NOMO-1 treated with dmso at 0.1 percent for 144 hours (cell line): Measurements from ENCODE around the gene PDE4D.
A peak's percentile ranks its signal among the peaks of the same experiment; 100 is the strongest.
"Not testable (repeated sequence)": the region's sequence is repeated elsewhere in the genome, so short reads cannot be mapped to it uniquely, and the experiment has no call there.

Experiments
- DNase-seq: peaks from one replicate; lab custom pipeline; 2025; ENCODE audit not compliant: unreplicated experiment; lab: John Stamatoyannopoulos, UW

The PDE4D gene

GRCh38 chr5:59390074-59390659 is 503.4 kb downstream of the PDE4D start:
- no peak for DNase-seq

GRCh38 chr5:59387127-59387526 is 506.4 kb downstream of the PDE4D start:
- DNase-seq, result no peak

- no peak for DNase-seq
Observed at GRCh38 chr5:59385700-59386099, 507.8 kb downstream of the PDE4D start.

- DNase-seq, result peak; percentile 71
Observed at GRCh38 chr5:59380350-59380951, 513.1 kb downstream of the PDE4D start.

GRCh38 chr5:59374036-59374435 is 519.5 kb downstream of the PDE4D start:
- DNase-seq, result not testable (repeated sequence)

- DNase-seq, result no peak
Observed at GRCh38 chr5:59371525-59372127, 521.9 kb downstream of the PDE4D start.

- DNase-seq, result no peak
Observed at GRCh38 chr5:59368951-59369350, 524.6 kb downstream of the PDE4D start.

GRCh38 chr5:59367791-59368394 is 525.6 kb downstream of the PDE4D start:
- DNase-seq, result peak; percentile 19

- DNase-seq, result no peak
Observed at GRCh38 chr5:59366784-59367183, 526.7 kb downstream of the PDE4D start.

- DNase-seq, result no peak
Observed at GRCh38 chr5:59362438-59362837, 531.1 kb downstream of the PDE4D start.

GRCh38 chr5:59361454-59361853 is 532.1 kb downstream of the PDE4D start:
- no peak for DNase-seq

GRCh38 chr5:59360130-59360555 is 533.4 kb downstream of the PDE4D start:
- DNase-seq, result no peak

GRCh38 chr5:59358005-59358861 is 535.3 kb downstream of the PDE4D start:
- no peak for DNase-seq

GRCh38 chr5:59357381-59357977 is 536.0 kb downstream of the PDE4D start:
- no peak for DNase-seq

- no peak for DNase-seq
Observed at GRCh38 chr5:59356813-59357380, 536.6 kb downstream of the PDE4D start.

GRCh38 chr5:59354811-59355210 is 538.7 kb downstream of the PDE4D start:
- no peak for DNase-seq

GRCh38 chr5:59354274-59354673 is 539.3 kb downstream of the PDE4D start:
- no peak for DNase-seq

GRCh38 chr5:59351076-59351794 is 542.3 kb downstream of the PDE4D start:
- DNase-seq, result no peak

- DNase-seq, result no peak
Observed at GRCh38 chr5:59348189-59348588, 545.3 kb downstream of the PDE4D start.

- no peak for DNase-seq
Observed at GRCh38 chr5:59346982-59347381, 546.5 kb downstream of the PDE4D start.
